MM.1S (cell line): Measurements from ENCODE around the gene CACNA1D.

Experiments used
- DNase-seq: peaks from one replicate; pipeline ENCODE4 v3.0.0-alpha.2; 2015
- H2AFZ ChIP-seq: fragments of 300-600 bp; sonication (generic); 2 replicates; pipeline ENCODE4 v1.6.0; 2016; ENCODE audit warnings: antibody characterized with exemption, low read length
- H3F3A ChIP-seq: fragments of 300-600 bp; sonication (generic); 2 replicates; pipeline ENCODE4 v1.6.1; 2016; ENCODE audit warnings: mild to moderate bottlenecking, antibody characterized with exemption, low read length, moderate library complexity, mixed read lengths; ENCODE audit not compliant: insufficient read depth
- H3K27ac ChIP-seq: fragments of 300-600 bp; sonication (generic); 2 replicates; pipeline ENCODE4 v1.5.1; 2016; ENCODE audit warnings: mild to moderate bottlenecking, low read length
- H3K27me3 ChIP-seq: fragments of 300-600 bp; sonication (generic); replicated peaks from 2 replicates; pipeline ENCODE4 v1.6.0; 2016; ENCODE audit warnings: low read length; ENCODE audit not compliant: insufficient read depth
- H3K36me3 ChIP-seq: fragments of 300-600 bp; sonication (generic); replicated peaks from 2 replicates; pipeline ENCODE4 v1.6.1; 2016; ENCODE audit warnings: mild to moderate bottlenecking, low read length, mixed read lengths; ENCODE audit not compliant: insufficient read depth
- H3K4me1 ChIP-seq: fragments of 300-600 bp; sonication (generic); 2 replicates; pipeline ENCODE4 v1.6.1; 2016; ENCODE audit warnings: low read length, mixed read lengths
- H3K4me2 ChIP-seq: fragments of 300-600 bp; sonication (generic); 2 replicates; pipeline ENCODE4 v1.6.0; 2016; ENCODE audit warnings: low read depth, low read length
- H3K4me3 ChIP-seq: fragments of 300-600 bp; sonication (generic); 2 replicates; pipeline ENCODE4 v1.5.1; 2016; ENCODE audit warnings: low read length, mixed read lengths
- H3K79me2 ChIP-seq: fragments of 300-600 bp; sonication (generic); 2 replicates; pipeline ENCODE4 v1.6.1; 2016; ENCODE audit warnings: mixed run types, low read length, mixed read lengths
- H3K9ac ChIP-seq: fragments of 300-600 bp; sonication (generic); 2 replicates; pipeline ENCODE4 v1.6.1; 2016; ENCODE audit warnings: low read length, mixed read lengths
- H3K9me2 ChIP-seq: fragments of 300-600 bp; sonication (generic); replicated peaks from 2 replicates; pipeline ENCODE4 v1.6.1; 2016; ENCODE audit warnings: mild to moderate bottlenecking, low read length, mixed read lengths; ENCODE audit not compliant: insufficient read depth
- H3K9me3 ChIP-seq: fragments of 300-600 bp; sonication (generic); replicated peaks from 2 replicates; pipeline ENCODE4 v1.6.1; 2016; ENCODE audit warnings: mild to moderate bottlenecking, low read length, mixed read lengths; ENCODE audit not compliant: insufficient read depth
- H4K20me1 ChIP-seq: fragments of 300-600 bp; sonication (generic); 2 replicates; pipeline ENCODE4 v1.6.1; 2016; ENCODE audit warnings: mild to moderate bottlenecking, low read length, moderate library complexity, mixed read lengths; ENCODE audit not compliant: insufficient read depth
- EZH2 ChIP-seq: fragments of 300-600 bp; sonication (generic); optimal IDR thresholded peaks from 2 replicates; pipeline ENCODE3; 2017; ENCODE audit warnings: low read depth, mild to moderate bottlenecking, antibody characterized with exemption, low read length, mixed read lengths
- EZH2phosphoT487 ChIP-seq: fragments of 300-600 bp; sonication (generic); IDR thresholded peaks from 2 replicates; pipeline ENCODE4 v1.6.1; 2018; ENCODE audit warnings: antibody characterized with exemption, low read length
- TF ChIP-seq, protein P1 (sequence below): fragments of 300-600 bp; sonication (generic); IDR thresholded peaks from 2 replicates; pipeline ENCODE4 v1.5.1; 2016; ENCODE audit warnings: antibody characterized with exemption, low read length, mixed read lengths

CACNA1D gene

DNA sequence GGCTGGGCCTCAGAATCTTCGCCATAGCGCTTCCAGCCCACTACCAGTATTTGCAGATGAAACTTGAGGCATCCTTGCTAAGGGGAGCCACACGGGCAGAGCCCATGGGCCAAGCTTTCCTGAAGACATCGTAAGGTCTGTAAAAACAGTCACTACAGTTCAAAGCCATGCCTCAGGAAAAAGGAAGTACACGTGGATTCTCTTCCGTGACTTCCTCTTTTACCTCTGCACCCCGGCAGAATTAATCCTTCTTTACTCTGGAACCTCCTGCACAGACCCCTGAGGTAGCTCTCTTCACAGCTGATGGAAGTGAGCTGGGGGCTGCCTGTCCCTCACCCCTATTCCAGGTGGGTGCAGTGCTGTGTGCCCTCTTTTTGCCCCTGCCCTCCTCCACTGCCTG is 222.6 kb downstream of the CACNA1D start:
- no peaks in the 10 kb centered on the region for H3K4me1 ChIP-seq
- no peaks in the 10 kb centered on the region for H3K79me2 ChIP-seq
- H3K36me3 ChIP-seq, result no peaks in the 10 kb centered on the region
- H3K9ac ChIP-seq, result no peak overlapping the region
- no peaks in the 10 kb centered on the region for H3F3A ChIP-seq
- no peaks in the 10 kb centered on the region for H3K9me3 ChIP-seq
- TF ChIP-seq EZH2phosphoT487, result no peak
- TF ChIP-seq, protein P1, sequence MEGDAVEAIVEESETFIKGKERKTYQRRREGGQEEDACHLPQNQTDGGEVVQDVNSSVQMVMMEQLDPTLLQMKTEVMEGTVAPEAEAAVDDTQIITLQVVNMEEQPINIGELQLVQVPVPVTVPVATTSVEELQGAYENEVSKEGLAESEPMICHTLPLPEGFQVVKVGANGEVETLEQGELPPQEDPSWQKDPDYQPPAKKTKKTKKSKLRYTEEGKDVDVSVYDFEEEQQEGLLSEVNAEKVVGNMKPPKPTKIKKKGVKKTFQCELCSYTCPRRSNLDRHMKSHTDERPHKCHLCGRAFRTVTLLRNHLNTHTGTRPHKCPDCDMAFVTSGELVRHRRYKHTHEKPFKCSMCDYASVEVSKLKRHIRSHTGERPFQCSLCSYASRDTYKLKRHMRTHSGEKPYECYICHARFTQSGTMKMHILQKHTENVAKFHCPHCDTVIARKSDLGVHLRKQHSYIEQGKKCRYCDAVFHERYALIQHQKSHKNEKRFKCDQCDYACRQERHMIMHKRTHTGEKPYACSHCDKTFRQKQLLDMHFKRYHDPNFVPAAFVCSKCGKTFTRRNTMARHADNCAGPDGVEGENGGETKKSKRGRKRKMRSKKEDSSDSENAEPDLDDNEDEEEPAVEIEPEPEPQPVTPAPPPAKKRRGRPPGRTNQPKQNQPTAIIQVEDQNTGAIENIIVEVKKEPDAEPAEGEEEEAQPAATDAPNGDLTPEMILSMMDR, result no peak
- no peak for TF ChIP-seq EZH2
- no peaks in the 10 kb centered on the region for H3K9me2 ChIP-seq
- H3K4me3 ChIP-seq, result no peak overlapping the region
- no peaks in the 10 kb centered on the region for H4K20me1 ChIP-seq
- DNase-seq, result no peak
- no peaks in the 10 kb centered on the region for H3K27me3 ChIP-seq
- H2AFZ ChIP-seq, result no peak overlapping the region
- H3K4me2 ChIP-seq, result no peak overlapping the region
- no peak overlapping the region for H3K27ac ChIP-seq

- Histone ChIP-seq H3K4me1 (no peaks in the 10 kb centered on the region), H4K20me1 (no peaks in the 10 kb centered on the region), H3K9me3 (no peaks in the 10 kb centered on the region), H3K36me3 (no peaks in the 10 kb centered on the region), H3K4me2 (no peak overlapping the region), H3K79me2 (no peaks in the 10 kb centered on the region), H3K27me3 (no peaks in the 10 kb centered on the region), H3F3A (no peaks in the 10 kb centered on the region), H3K9me2 (no peaks in the 10 kb centered on the region), H3K9ac (no peak overlapping the region), H2AFZ (no peak overlapping the region), H3K27ac (no peak overlapping the region), H3K4me3 (no peak overlapping the region)
- DNase-seq, result no peak
- TF ChIP-seq EZH2, result no peak
- TF ChIP-seq, protein P1, result no peak
- no peak for TF ChIP-seq EZH2phosphoT487
Measured at GRCh38 chr3:53718462-53718861, 224.1 kb downstream of the CACNA1D start.

DNA sequence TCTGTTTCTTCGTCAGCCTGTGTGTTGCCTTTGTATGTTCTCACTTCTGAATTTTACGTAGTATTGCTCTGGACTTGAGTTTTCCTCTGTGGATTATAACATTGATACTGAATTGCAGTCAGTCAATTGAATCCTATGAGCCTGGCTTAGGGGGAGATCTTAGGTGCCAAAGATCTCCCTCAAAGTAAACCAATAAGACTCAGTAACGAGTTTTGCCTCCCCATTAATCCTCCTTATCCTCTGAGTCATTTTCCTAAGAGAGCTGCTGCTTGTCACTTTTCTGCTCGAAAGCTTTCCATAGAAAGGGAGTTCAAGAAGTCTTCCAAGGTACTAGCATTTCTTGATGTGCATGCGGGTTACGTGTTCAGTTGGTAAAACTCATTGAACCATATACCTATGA is 225.4 kb downstream of the CACNA1D start:
- no peak for DNase-seq
- no peak overlapping the region for H3K4me2 ChIP-seq

More for the DNA sequence above, 225.4 kb downstream of the CACNA1D start:
- Histone ChIP-seq H3K79me2 (no peaks in the 10 kb centered on the region), H3K36me3 (no peaks in the 10 kb centered on the region), H3K4me1 (no peaks in the 10 kb centered on the region), H2AFZ (no peak overlapping the region), H3K9me3 (no peaks in the 10 kb centered on the region), H3K4me3 (no peak overlapping the region), H3K27ac (no peak overlapping the region), H3K27me3 (no peaks in the 10 kb centered on the region), H3K9me2 (no peaks in the 10 kb centered on the region), H3K9ac (no peak overlapping the region), H4K20me1 (no peaks in the 10 kb centered on the region), H3F3A (no peaks in the 10 kb centered on the region)
- TF ChIP-seq, protein P1, result no peak
- no peak for TF ChIP-seq EZH2
- TF ChIP-seq EZH2phosphoT487, result no peak
